HG03103 (cell line): ENCODE measurements around the gene VSTM4.

Experiments
- ATAC-seq: cut with Tn5 transposase; IDR thresholded peaks from one replicate; pipeline ENCODE4 v1.9.1; 2021; ENCODE audit warnings: low read depth; ENCODE audit not compliant: unreplicated experiment

VSTM4 gene

GRCh38 chr10:49096890-49097445 is 18.4 kb downstream of the VSTM4 start:
- ATAC-seq: no peak

GRCh38 chr10:49094646-49095045 is 20.7 kb downstream of the VSTM4 start:
- ATAC-seq: no peak

- no peak for ATAC-seq
These were observed 21.4 kb downstream of the VSTM4 start for GRCh38 chr10:49093922-49094321.

- no peak for ATAC-seq
These were observed 22.8 kb downstream of the VSTM4 start for GRCh38 chr10:49092477-49092876.

- ATAC-seq: no peak
These were observed 23.7 kb downstream of the VSTM4 start for GRCh38 chr10:49091450-49092210.

- ATAC-seq: no peak
These were observed 24.5 kb downstream of the VSTM4 start for GRCh38 chr10:49090696-49091380.

GRCh38 chr10:49090189-49090575 is 25.1 kb downstream of the VSTM4 start:
- no peak for ATAC-seq

GRCh38 chr10:49089557-49090188 is 25.6 kb downstream of the VSTM4 start:
- no peak for ATAC-seq

GRCh38 chr10:49089152-49089551 is 26.2 kb downstream of the VSTM4 start:
- no peak for ATAC-seq

- ATAC-seq: no peak
These were observed 28.4 kb downstream of the VSTM4 start for GRCh38 chr10:49086889-49087288.

- ATAC-seq: no peak
These were observed 32.1 kb downstream of the VSTM4 start for GRCh38 chr10:49083261-49083660.

GRCh38 chr10:49082766-49083165 is 32.6 kb downstream of the VSTM4 start:
- ATAC-seq: no peak

- no peak for ATAC-seq
These were observed 33.6 kb downstream of the VSTM4 start for GRCh38 chr10:49081547-49082275.

- no peak for ATAC-seq
These were observed 34.4 kb downstream of the VSTM4 start for GRCh38 chr10:49080965-49081364.

- no peak for ATAC-seq
These were observed 35.3 kb downstream of the VSTM4 start for GRCh38 chr10:49080071-49080470.

GRCh38 chr10:49079499-49079898 is 35.8 kb downstream of the VSTM4 start:
- no peak for ATAC-seq

GRCh38 chr10:49079072-49079471 is 36.2 kb downstream of the VSTM4 start:
- ATAC-seq: no peak

- ATAC-seq: no peak
These were observed 36.9 kb downstream of the VSTM4 start for GRCh38 chr10:49078433-49078832.

GRCh38 chr10:49076741-49077521 is 38.4 kb downstream of the VSTM4 start:
- ATAC-seq: no peak

GRCh38 chr10:49076319-49076718 is 39.0 kb downstream of the VSTM4 start:
- no peak for ATAC-seq
